Measurements from ENCODE around the gene MAML2.

Gene MAML2

GRCh38 chr11:96263238-96263763, 79.7 kb downstream of the MAML2 start:
- Histone ChIP-seq H3K4me3 (no peak overlapping the region), H3K27ac (peak overlapping the region; percentile 62 to 84)
- DNase-seq (ENCODE audit: low spot score) = no peak
- TF ChIP-seq CTCF (IDR thresholded peaks at IDR 0.05) = no peak

- TF ChIP-seq CTCF (IDR thresholded peaks at IDR 0.05) = no peak
- DNase-seq (ENCODE audit: low spot score) = no peak
- no peak overlapping the region for H3K4me3 ChIP-seq
- H3K27ac ChIP-seq = peak overlapping the region in 1 of 2 donors; percentile 19
Measured at GRCh38 chr11:96260532-96260931, 82.5 kb downstream of the MAML2 start.

- TF ChIP-seq CTCF (IDR thresholded peaks at IDR 0.05) = no peak
- H3K27ac ChIP-seq = peak overlapping the region in 1 of 2 donors; percentile 19
- H3K4me3 ChIP-seq = no peak overlapping the region
- DNase-seq (ENCODE audit: low spot score) = no peak
Measured at GRCh38 chr11:96260067-96260511, 82.9 kb downstream of the MAML2 start.

- DNase-seq (ENCODE audit: low spot score) = no peak
- no peak for TF ChIP-seq CTCF (IDR thresholded peaks at IDR 0.05)
- H3K4me3 ChIP-seq = no peak overlapping the region
- peak overlapping the region in 1 of 2 donors; percentile 73 for H3K27ac ChIP-seq
Measured at GRCh38 chr11:96259134-96259830, 83.7 kb downstream of the MAML2 start.

- DNase-seq (ENCODE audit: low spot score) = no peak
- H3K27ac ChIP-seq = peak overlapping the region in 1 of 2 donors; percentile 73
Measured at GRCh38 chr11:96257972-96258934, 84.7 kb downstream of the MAML2 start.

GRCh38 chr11:96257036-96257435, 86.0 kb downstream of the MAML2 start:
- TF ChIP-seq CTCF (IDR thresholded peaks at IDR 0.05) = no peak
- Histone ChIP-seq H3K27ac (no peak overlapping the region), H3K4me3 (no peak overlapping the region)
- no peak for DNase-seq (ENCODE audit: low spot score)

More at GRCh38 chr11:96257972-96258934, 84.7 kb downstream of the MAML2 start:
- peak overlapping the region; percentile 10 for H3K4me3 ChIP-seq
- no peak for TF ChIP-seq CTCF (IDR thresholded peaks at IDR 0.05)

Data from coronary artery (tissue), 2 donors.